ENCODE data around the gene FMNL3. TPM values are rescaled to one million over a fixed set of nuclear protein-coding genes. Genes with fewer than 3 reads are reported as not detected.
"Not testable (repeated sequence)": the region's sequence is repeated elsewhere in the genome, so short reads cannot be mapped to it uniquely, and the experiment has no call there.

The FMNL3 gene
- total RNA-seq, 1 donor from 2014 or later = 11.0 TPM

- intact Hi-C loops (cut with DNase I) = no loop called here
- H3K4me1 ChIP-seq = peaks cover 7% of the 10 kb centered on the region
- DNase-seq (ENCODE audit: extremely low spot score in 2 of 2) = no peak
These were observed 90.5 kb downstream of the FMNL3 start for GRCh38 chr12:49616533-49617219.

GRCh38 chr12:49615725-49616124 lies 91.5 kb downstream of the FMNL3 start:
- Histone ChIP-seq H3K9me3 (no peaks in the 10 kb centered on the region), H3K27ac (no peak overlapping the region), H3K36me3 (no peaks in the 10 kb centered on the region), H3K4me1 (no peaks in the 10 kb centered on the region), H3K4me3 (no peak overlapping the region), H3K27me3 (no peaks in the 10 kb centered on the region)
- no peak for TF ChIP-seq POLR2AphosphoS5 (IDR thresholded peaks at IDR 0.05; ENCODE audit: insufficient read depth in 1 of 2, low read depth in 1 of 2)
- no peak for TF ChIP-seq POLR2A (IDR thresholded peaks at IDR 0.05)
- no peak for TF ChIP-seq CTCF (IDR thresholded peaks at IDR 0.05)
- DNase-seq (ENCODE audit: extremely low spot score in 2 of 2) = no peak
- intact Hi-C loops (cut with DNase I) = no loop called here

More at GRCh38 chr12:49616533-49617219, 90.5 kb downstream of the FMNL3 start:
- TF ChIP-seq POLR2AphosphoS5 (IDR thresholded peaks at IDR 0.05; ENCODE audit: insufficient read depth in 1 of 2, low read depth in 1 of 2) = no peak
- no peak for TF ChIP-seq POLR2A (IDR thresholded peaks at IDR 0.05)
- H3K36me3 ChIP-seq = no peaks in the 10 kb centered on the region
- H3K9me3 ChIP-seq = no peaks in the 10 kb centered on the region
- no peak overlapping the region for H3K4me3 ChIP-seq
- H3K27ac ChIP-seq = no peak overlapping the region
- H3K27me3 ChIP-seq = no peaks in the 10 kb centered on the region

GRCh38 chr12:49612210-49612609 lies 95.0 kb downstream of the FMNL3 start:
- H3K9me3 ChIP-seq = no peaks in the 10 kb centered on the region
- no peak overlapping the region for H3K4me3 ChIP-seq
- no peaks in the 10 kb centered on the region for H3K27me3 ChIP-seq
- no peaks in the 10 kb centered on the region for H3K4me1 ChIP-seq
- no peak overlapping the region for H3K27ac ChIP-seq
- DNase-seq (ENCODE audit: extremely low spot score in 2 of 2) = no peak
- no peak for TF ChIP-seq POLR2A (IDR thresholded peaks at IDR 0.05)
- no peak for TF ChIP-seq CTCF (IDR thresholded peaks at IDR 0.05)
- no peak for TF ChIP-seq POLR2AphosphoS5 (IDR thresholded peaks at IDR 0.05; ENCODE audit: insufficient read depth in 1 of 2, low read depth in 1 of 2)
- no peaks in the 10 kb centered on the region for H3K36me3 ChIP-seq
- intact Hi-C loops (cut with DNase I) = no loop called here

GRCh38 chr12:49610785-49611184 lies 96.4 kb downstream of the FMNL3 start:
- H3K27me3 ChIP-seq; intact Hi-C loops (cut with DNase I); DNase-seq (ENCODE audit: extremely low spot score in 2 of 2); H3K4me3 ChIP-seq; H3K27ac ChIP-seq; H3K9me3 ChIP-seq; H3K36me3 ChIP-seq; H3K4me1 ChIP-seq: not testable (repeated sequence)

GRCh38 chr12:49609875-49610154 lies 97.4 kb downstream of the FMNL3 start:
- TF ChIP-seq CTCF (IDR thresholded peaks at IDR 0.05) = no peak
- TF ChIP-seq POLR2AphosphoS5 (IDR thresholded peaks at IDR 0.05; ENCODE audit: insufficient read depth in 1 of 2, low read depth in 1 of 2) = no peak
- TF ChIP-seq POLR2A (IDR thresholded peaks at IDR 0.05) = no peak
- Histone ChIP-seq H3K36me3 (no peaks in the 10 kb centered on the region), H3K4me1 (no peaks in the 10 kb centered on the region), H3K27me3 (no peaks in the 10 kb centered on the region), H3K27ac (no peak overlapping the region), H3K9me3 (no peaks in the 10 kb centered on the region), H3K4me3 (no peak overlapping the region)
- intact Hi-C loops (cut with DNase I) = no loop called here
- no peak for DNase-seq (ENCODE audit: extremely low spot score in 2 of 2)

- TF ChIP-seq CTCF (IDR thresholded peaks at IDR 0.05) = no peak
- no peak for TF ChIP-seq POLR2AphosphoS5 (IDR thresholded peaks at IDR 0.05; ENCODE audit: insufficient read depth in 1 of 2, low read depth in 1 of 2)
- TF ChIP-seq POLR2A (IDR thresholded peaks at IDR 0.05) = no peak
- no peak overlapping the region for H3K27ac ChIP-seq
These were observed 97.9 kb downstream of the FMNL3 start for GRCh38 chr12:49609059-49609874.

GRCh38 chr12:49605539-49605938 lies 101.7 kb downstream of the FMNL3 start, which contains the start of gene FAM186B:
Gene FAM186B (minus strand): TSS chr12:49605639. CDS start chr12:49605477, 162 bp downstream.
- H3K4me1 ChIP-seq; H3K36me3 ChIP-seq; DNase-seq (ENCODE audit: extremely low spot score in 2 of 2); H3K27me3 ChIP-seq; H3K27ac ChIP-seq; H3K9me3 ChIP-seq; intact Hi-C loops (cut with DNase I); H3K4me3 ChIP-seq: not testable (repeated sequence)

More at GRCh38 chr12:49609059-49609874, 97.9 kb downstream of the FMNL3 start:
- DNase-seq (ENCODE audit: extremely low spot score in 2 of 2) = no peak
- no peak overlapping the region for H3K4me3 ChIP-seq
- H3K27me3 ChIP-seq = no peaks in the 10 kb centered on the region
- no peaks in the 10 kb centered on the region for H3K4me1 ChIP-seq
- no peaks in the 10 kb centered on the region for H3K9me3 ChIP-seq
- intact Hi-C loops (cut with DNase I) = no loop called here
- no peaks in the 10 kb centered on the region for H3K36me3 ChIP-seq

All from vagina (tissue), 2 donors.